C1 segment of cervical spinal cord (tissue), 14 donors: ENCODE data around the gene LARP4.
"Not testable (repeated sequence)": the region's sequence is repeated elsewhere in the genome, so short reads cannot be mapped to it uniquely, and the experiment has no call there.

Source experiments
- DNase-seq, 14 donors: peaks; one replicate each; lab custom pipeline; 2025; lab: John Stamatoyannopoulos, UW

LARP4 gene

DNA sequence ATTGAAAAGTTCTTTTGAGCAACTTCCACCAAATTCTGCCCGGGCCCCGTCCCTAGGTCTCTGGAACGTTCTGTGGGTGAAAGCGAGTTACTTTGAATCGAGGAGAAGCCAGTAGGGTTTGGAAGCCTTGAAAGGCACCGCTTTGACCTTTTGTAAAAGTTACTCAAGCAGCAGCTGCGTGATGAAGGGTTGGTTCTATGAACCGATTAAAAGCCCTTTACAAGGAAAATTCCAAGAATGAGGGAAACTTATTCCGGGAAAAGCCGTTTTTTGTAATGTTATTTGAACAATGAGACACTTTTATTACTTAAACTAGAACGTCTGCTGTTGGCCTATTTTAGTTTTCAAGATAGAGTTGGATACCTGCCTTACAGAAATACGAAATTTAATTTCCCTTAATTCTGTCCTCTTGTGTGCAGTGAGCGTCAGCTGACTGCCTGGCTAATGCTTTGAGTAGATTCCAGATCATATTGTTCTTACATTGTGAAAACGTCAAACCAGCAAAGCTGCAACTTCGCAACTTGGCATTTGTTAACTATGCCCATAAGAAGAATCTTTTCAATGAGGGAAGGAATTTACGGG is 906 bp downstream of the LARP4 start:
- DNase-seq: peak in 7 of 14 donors; percentile 4 to 63 (median 14)

DNA sequence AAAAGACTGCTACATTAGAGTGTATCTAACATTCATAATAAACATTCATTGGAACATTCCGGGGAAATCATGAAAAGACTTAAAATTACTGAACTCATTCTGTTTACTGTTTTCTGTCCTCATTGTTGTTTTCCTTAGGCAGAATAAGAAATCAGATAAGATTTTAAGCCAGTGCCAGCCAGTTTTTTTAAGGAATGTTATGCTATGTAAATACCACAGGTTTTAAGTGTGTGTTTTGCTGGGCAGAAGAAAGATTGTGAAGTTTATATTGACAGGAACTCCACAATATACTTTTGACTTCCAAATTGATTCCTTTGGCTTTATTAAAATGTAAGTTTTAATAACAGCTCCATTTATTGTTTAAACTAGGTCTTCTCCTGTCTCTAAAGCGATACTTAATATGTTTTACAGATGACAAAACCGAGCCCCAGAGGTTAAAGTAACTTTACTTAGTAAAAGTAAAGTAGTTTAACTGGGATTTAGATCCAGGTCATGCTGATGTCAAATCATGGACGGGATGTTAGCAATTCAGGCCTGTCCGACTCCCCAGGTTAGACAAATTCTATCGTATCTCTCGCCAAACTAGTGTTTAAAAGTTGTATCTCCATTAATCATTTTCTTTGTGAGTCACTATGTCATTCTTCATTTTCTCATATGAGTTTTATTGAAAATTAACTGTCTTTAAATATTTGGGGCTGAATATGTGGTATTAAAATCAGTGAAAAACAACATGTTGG is 1.7 kb downstream of the LARP4 start:
- no peak for DNase-seq

DNA sequence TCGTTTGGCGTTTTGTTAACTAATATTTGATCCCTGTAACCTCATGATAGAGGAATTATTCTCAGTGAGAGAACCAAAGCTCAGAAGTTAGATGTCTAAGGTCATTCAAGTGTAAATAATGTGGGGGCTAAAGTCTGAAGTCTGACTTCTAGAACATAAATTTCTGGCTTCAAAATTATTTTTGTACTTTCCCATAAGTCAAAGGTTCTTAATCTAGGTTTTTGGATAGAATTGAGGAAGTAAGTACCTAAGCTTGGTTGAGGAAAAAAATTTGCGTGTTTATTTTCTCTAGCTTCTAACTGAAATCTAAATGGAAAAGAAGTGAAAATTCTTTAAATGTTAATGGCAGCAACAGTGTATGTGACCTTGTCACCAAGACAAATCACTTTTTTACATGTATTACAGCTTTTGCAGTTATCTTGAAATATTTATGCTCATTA is 2.3 kb downstream of the LARP4 start:
- DNase-seq: no peak

DNA sequence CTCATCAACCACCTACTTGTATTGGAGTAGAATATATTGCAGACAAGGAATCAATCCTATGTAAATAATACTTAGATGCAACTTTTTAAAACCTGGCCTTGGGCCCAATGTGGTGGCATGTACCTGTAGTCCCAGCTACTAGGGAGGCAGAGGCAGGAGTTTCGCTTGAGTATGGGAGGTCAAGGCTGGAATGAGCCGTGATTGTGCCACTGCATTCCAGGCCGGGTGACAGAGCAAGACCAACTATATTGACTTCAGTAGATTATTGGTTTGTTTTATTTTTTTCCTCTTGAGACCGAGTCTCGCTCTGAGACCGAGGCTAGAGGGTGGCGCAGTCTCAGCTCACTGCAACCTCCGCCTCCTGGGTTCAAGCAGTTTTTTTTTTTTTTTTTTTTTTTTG is 3.6 kb downstream of the LARP4 start:
- DNase-seq: no peak

DNA sequence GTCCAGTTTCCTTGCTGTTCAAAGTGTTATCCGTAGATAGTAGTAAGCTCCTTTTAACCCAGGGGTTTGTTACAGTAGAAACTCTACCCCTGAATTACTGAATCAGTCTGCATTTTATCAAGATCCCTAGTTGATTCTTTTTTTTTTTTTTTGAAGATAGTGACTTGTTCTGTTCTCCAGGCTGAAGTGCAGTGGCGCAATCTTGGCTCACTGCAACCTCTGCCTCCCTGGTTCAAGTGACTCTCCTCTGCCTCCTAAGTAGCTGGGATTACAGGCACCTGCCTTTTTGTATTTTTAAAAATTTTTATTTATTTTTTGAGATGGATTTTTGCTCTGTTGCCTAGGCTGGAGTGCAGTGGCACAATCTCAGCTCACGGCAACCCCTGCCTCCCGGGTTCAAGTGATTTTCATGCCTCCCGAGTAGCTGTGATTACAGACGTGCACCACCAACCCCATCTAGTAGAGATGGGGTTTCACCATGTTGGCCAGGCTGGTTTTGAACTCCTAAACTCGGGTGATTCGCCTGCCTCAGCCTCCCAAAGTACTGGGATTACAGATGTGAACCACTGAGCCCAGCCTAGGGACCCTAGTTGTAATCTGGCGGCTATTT is 10.5 kb downstream of the LARP4 start:
- DNase-seq: no peak

DNA sequence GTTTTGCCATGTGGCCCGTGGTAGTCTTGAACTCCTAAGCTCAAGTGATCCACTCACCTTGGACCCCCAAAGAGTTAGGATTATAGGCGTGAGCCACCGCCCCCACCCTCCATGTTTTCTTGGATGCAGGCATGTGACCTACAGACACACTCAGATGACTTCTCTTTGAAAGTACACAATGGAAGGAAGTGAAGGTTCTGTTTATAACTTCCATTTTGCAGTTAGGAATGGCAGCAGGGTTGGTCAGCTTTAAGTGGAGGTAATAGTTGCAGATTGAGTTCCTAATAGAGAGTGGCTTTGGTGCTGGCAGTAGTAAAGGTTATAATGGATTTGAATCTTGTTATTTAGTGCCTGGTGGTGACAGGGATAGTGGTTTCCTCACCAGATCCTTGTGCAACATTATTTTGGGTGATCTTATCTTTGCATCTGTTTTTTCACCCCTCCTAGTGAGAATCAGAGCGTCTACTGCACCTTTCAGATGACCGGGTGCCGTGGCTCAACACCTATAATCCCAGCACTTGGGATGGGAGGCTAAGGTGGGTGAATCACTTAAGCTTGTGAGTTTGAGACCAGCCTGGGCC is 15.3 kb downstream of the LARP4 start:
- DNase-seq: no peak

DNA sequence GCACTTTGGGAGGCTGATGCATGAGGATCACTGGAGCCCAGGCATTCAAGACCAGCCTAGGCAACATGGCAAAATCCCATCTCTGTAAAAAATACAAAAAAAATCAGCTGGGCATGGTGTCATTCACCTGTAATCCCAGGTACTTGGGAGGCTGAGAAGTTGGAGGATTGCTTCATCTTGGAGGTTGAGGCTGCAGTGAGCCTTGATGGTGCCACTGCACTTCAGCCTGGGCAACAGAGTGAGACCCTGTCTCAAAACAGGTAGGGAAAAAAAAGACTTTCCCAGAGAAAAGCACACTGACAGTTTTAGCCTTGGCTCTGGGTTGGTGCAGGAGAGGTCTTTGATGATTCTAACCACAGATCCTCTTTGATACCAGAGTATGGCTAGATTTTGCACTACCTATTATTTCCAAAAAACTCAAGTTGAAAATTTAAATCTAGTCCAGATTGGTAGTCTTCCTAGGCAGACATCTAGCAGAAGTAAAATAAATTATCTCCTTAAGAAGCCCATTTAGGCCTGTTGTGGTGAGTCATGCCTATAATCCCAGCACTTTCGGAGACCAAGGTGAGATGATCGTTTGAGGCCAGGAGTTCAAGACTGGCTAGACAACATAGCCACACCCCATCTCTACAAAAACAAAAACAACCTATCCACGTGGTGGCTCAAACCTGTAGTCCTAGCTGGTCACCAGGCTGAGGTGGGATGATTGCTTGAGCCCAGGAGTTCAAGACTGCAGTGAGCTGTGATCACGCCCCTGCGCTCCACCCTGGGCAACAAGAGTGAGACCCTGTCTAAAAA is 18.6 kb downstream of the LARP4 start:
- no peak for DNase-seq

DNA sequence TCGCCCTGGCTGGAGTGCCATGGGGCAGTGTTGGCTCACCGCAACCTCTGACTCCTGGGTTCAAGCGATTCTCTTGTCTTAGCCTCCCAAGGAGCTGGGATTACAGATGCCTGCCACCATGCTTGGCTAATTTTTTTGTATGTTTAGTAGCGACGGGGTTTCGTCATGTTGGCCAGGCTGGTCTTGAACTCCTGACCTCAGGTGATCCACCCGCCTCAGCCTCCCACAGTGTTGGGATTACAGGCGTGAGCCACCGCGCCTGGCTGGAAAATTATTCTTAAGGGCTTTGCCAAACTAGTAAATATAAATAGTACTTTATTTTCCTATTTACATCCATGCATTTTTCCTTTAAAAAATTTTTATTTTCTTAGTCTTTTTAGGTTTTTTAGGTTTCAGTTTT is 22.2 kb downstream of the LARP4 start:
- DNase-seq: not testable (repeated sequence)

DNA sequence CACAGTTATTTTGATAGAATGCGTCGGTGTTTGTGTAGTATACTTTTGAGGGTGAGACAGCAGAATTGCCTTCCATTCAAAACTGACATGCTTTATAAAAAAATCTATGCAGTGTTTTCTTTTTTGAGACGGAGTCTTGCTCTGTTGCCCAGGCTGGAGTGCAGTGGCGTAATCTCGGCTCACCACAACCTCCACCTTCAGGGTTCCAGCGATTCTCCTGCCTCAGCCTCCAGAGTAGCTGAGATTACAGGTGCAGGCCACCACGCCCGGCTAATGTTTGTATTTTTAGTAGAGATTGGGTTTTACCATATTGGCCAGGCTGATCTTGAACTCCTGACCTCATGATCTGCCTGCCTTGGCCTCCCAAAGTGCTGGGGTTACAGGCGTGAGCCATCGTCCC is 22.7 kb downstream of the LARP4 start:
- not testable (repeated sequence) for DNase-seq

DNA sequence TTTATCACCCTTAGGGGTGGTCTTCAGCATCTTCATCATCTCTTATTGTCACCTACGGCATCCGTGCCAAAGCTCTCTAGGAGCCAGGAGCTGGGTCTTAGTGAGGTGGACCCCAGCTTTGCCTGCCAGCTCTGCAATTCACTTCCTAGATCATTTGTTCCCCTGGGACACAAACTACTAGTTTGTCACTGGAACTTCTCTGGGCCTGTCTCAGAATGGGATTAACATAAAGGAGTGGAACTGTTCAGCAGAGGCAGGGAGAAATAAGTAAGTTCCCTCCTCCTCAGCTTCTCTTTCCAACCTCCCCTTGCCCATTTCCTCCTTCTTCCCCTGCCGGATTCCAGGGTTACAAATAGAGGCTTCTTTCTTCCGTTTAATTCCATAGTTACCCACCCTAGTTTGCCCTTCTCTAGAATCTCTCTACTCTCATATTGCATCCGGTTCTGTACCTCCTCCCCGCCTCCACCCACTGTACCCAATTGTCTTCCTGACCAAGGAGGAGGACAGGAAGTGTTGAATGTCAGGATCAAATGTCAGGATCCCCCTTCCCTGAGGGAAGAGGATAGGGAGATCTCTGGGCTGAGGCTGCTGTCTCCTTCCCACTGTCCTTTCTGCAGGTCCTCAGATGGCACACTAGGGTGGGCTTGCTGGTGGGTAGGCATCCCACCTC is 25.0 kb downstream of the LARP4 start:
- DNase-seq: no peak

DNA sequence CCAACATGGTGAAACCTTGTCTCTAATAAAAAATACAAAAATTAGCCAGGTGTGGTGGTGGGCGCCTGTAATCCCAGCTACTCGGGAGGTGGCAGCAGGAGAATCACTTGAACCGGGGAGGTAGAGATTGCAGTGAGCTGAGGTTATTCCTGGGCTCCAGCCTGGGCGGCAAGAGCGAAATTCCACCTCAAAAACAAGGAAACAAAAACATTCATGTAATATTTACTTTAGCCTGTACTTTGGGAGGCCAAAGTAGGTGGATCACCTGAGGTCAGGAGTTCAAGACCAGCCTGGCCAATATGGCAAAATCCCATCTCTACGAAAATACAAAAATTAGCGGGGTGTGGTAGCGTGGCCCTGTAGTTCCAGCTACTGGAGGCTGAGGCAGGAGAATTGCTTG is 31.0 kb downstream of the LARP4 start:
- not testable (repeated sequence) for DNase-seq

DNA sequence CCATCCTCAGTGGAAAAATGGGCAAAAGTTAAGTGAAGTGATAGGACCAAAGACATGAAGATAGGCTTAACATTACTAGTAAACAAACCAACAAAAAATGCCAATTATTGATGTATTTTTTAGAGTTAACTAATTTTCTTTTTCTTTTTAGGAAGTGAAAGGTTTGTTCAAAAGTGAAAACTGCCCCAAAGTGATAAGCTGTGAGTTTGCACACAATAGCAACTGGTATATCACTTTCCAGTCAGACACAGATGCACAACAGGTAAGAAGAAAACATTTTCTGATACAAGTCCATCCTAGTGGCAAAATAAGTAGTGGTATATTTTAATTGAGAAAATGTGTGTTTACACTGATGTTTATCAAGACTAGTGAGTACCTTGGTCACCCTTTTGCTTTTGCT is 39.6 kb downstream of the LARP4 start:
- no peak for DNase-seq

DNA sequence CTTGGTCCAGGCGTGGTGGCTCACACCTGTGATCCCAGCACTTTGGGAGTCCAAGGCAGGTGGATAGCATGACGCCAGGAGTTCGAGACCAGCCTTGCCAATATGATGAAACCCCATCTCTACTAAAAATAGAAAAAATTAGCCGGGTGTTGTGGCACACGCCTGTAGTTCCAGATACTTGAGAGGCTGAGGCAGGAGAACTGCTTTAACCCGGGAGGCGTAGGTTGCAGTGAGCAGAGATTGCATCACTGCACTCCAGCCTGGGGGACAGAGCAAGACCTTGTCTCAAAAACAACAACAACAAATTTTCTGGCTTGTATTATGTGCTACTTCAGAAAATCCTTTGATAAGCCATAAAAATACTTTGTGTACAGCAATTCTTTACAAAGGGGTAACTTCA is 41.1 kb downstream of the LARP4 start:
- DNase-seq: no peak

DNA sequence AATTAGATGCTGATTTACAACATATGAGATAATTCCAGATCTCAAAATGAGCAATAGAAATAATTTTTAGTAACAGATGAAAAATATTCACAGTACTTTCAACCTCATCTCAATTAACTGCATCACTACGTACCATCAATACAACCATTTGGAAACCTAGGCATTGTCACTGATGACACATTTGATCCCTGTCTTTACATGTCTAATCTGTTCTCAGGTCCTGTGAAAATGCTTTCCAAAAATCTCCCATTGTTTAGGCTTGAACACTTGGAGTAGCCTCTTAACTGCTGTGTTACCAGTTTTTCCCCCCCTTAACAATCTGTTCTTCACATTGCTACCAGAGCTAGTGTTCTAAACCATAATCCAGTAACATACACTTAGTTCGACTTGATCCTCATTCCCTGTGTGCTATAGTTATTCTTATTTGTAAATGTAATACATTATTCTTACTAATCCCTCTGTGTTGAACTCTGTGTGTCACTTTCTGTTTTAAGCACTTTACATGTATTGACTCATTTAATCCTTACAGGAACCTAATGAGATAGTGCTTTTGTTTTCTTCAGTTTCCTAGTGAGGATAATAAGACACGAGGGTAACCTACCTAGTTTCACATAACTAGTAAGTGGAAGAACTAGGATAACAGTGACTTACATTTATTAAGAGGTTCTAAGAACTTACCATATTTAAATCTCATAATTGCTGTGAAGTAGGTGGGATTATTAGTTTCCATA is 41.7 kb downstream of the LARP4 start:
- no peak for DNase-seq

DNA sequence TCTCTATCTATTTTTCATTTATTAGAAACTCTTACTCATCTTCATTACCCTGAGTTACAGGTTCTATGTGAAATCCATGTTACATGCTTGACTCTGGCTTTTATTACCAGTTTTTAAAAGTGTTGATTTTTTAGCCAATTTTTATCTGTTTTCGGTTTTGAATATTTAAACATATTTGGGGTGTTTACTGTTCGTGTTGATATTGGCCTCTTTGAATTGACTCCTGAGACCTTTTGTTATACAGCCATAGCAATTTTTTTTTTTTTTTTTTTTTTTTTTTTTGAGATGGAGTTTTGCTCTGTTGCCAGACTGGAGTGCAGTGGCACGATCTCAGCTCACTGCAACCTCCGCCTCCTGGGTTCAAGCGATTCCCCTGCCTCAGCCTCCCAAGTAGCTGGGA is 49.0 kb downstream of the LARP4 start:
- DNase-seq: not testable (repeated sequence)

DNA sequence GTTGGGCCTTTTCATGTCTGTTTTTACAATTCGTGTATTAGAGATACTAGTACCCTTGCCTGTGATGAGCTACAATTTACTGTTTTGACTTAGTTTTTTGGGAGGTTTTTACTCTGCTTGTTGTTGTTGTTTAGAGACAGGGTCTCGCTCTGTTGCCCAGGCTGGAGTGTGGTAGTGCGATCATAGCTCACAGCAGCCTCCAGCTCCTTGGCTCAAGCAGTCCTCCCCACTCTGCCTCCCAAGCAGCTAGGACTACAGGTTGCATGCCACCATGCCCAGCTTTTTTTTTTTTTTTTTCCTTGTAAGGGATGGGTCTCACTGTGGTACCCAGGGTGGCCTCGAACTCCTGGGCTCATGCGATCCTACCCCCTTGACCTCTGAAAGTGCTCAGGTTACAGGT is 52.1 kb downstream of the LARP4 start:
- no peak for DNase-seq

DNA sequence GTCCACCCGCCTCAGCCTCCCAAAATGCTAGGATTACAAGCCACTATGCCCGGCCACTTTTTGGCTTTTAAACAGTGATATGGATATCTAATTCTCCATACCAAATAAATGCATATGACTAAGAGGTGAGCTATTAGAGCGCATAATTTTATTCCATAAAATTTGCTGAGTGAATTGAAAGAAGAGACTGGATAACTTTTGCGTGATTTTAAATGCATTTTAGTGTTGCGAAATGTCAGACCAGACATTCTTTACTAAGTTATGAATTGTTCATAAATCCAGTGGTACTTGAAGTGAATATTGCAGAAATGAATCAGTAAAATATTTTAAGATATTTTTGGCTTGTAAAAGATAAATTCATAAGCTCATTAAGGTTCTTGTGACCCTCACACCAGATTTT is 53.2 kb downstream of the LARP4 start:
- DNase-seq: no peak

DNA sequence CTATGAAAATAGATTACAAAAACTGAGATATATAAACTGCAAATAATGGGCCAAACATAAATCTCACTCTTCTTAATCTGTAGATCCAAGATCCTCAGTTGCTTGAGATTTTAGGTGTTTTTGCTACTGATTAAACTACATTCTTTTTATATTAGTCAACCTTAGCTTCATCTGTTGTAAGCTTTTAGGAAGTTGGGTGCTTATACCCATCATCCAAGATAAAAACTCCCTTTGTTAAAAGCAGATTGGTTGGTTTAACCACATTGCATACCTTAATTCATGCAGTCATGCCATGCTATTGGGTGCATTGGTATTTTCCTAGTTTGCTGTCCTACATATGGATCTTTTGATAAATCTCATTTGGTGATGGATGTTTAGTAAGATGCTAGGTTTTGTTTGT is 57.9 kb downstream of the LARP4 start:
- DNase-seq: no peak

DNA sequence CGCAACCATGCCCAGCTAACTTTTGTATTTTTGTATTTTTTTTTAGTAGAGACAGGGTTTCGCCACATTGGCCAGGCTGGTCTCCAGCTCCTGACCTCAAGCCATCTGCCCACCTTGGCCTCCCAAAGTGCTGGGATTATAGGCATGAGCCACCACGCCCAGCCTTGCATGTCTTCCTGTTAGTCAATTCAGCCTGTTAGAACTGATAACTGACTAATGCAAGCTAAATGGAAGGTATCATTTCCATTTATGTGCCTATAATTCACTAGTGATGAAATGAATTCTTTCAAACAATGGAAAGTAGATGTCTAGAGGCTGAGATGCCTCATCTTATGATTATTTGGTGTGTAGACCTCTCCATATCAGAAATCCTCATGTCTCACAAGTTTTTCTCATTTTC is 66.8 kb downstream of the LARP4 start:
- DNase-seq: no peak

DNA sequence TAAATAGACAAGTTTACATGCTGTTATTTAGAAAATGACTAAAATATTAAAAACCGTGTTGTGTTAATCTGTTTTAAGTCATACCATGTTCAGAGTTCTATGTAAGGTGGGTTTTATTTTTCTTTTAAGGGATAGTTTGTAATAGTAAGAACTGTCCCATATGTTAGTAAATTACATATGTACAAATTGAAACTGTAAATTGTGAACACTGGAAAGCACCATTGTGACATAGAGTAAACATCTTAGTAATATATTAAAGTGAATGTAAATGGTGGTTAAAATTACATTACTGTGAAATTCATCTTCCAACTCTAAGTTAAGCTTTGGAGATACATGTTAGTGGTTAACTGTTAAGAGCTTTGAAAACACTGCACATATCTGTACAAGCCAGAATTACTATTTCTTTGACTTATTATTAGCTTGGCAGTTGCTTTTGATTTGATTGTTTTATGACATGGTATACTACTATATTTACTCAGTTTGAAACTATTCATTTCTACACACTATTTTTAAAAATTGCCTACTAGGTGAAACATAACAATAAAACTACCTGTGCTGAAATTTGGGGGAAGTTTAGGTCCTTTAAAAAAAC is 76.7 kb downstream of the LARP4 start:
- no peak for DNase-seq
